SW 1271 (cell line): Measurements from ENCODE around the gene SLC4A3.

Experiments used
- DNase-seq, 2 experiments: peaks; one replicate each; lab custom pipeline; 2025; lab: John Stamatoyannopoulos, UW

The SLC4A3 gene, protein sequence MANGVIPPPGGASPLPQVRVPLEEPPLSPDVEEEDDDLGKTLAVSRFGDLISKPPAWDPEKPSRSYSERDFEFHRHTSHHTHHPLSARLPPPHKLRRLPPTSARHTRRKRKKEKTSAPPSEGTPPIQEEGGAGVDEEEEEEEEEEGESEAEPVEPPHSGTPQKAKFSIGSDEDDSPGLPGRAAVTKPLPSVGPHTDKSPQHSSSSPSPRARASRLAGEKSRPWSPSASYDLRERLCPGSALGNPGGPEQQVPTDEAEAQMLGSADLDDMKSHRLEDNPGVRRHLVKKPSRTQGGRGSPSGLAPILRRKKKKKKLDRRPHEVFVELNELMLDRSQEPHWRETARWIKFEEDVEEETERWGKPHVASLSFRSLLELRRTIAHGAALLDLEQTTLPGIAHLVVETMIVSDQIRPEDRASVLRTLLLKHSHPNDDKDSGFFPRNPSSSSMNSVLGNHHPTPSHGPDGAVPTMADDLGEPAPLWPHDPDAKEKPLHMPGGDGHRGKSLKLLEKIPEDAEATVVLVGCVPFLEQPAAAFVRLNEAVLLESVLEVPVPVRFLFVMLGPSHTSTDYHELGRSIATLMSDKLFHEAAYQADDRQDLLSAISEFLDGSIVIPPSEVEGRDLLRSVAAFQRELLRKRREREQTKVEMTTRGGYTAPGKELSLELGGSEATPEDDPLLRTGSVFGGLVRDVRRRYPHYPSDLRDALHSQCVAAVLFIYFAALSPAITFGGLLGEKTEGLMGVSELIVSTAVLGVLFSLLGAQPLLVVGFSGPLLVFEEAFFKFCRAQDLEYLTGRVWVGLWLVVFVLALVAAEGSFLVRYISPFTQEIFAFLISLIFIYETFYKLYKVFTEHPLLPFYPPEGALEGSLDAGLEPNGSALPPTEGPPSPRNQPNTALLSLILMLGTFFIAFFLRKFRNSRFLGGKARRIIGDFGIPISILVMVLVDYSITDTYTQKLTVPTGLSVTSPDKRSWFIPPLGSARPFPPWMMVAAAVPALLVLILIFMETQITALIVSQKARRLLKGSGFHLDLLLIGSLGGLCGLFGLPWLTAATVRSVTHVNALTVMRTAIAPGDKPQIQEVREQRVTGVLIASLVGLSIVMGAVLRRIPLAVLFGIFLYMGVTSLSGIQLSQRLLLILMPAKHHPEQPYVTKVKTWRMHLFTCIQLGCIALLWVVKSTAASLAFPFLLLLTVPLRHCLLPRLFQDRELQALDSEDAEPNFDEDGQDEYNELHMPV

DNA sequence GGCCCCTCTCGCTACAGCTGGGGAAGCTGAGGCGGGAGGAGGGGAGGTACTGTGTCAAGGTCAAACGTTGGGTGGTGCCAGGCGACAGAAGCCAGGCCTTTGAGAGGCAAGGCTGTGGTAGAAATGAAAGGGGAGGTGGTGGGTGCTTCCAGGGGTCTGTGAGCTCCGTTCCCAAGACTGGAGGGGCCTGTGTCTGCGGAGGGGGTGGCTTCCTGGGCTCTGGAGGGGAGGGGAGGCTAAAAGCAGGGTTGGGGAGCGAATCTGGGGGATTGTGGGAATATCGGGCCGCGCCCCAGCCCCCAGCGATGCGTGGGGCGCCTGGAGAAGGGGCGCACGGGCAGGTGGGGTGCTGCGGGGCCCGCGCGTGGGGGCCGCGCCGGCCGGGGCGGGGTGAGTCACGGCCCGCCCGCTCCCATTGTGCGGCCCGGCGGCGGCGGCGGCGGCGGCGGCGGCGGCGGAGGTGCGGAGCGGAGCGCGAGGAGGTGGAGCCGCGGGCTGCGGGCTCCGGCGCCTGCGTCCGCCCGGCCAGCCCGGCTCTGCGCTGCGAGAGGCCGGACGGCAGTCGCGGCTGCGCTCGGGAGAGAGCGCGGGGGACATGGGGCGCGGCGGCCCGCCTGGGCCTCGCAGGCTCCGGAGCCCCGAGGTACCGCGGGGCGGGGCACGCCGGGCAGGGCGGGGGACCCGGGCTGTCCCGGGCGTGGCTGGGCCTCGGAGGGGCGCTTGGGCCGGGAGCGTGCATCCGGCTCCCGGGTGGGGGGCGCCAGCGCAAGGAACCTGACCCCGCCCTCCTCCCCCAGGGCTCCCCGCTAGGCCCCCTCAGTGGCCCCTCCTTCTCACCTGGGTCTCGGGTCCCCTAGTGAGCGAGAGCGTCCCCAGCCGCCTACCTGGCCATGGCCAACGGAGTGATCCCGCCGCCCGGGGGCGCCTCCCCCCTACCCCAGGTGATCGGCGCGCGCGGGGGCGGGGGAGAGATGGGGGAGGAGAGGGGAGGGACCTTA lies at the start of gene SLC4A3:
Gene SLC4A3, plus strand, starts transcription at position 528 of the 998 bp plus-strand sequence. Its CDS starts 363 bp downstream, at position 891.
- no peak for DNase-seq

DNA sequence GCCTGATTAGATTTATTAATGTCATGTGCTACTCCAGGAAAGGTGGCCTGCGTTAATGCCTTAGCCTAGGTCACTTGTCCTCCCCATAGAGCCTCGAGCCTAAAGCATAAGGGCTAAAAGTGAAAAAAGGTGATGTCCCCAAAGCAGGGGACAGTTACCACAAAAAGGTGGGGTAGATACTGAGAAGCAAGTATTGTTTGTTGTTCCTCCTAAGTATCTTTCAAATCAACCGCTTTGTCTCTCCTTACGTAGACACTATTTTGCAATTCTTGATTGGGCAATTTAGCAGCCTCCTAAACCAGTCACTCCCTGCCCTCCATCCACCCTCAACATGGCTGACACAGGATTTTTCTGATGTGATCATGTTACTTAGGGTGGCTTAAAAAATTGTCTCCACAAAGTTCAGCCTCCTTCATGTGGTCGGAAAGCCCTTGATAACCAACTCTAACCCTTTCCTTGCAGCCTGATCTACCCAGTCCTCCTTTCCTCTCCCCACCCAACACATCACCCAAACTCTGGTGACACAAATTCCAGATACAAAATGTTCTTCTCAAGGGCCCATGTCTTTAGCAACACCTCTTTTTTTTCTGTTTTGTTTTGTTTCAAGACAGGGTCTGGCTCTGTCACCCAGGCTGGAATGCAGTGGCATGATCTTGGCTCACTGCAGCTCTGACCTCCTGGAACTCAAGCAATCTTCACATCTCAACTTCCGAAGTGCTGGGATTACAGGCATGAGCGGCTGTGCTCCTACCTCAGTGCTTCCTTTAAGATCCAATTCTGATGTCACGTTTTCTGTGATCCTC lies 48.4 kb upstream of the SLC4A3 start:
- DNase-seq: no peak

DNA sequence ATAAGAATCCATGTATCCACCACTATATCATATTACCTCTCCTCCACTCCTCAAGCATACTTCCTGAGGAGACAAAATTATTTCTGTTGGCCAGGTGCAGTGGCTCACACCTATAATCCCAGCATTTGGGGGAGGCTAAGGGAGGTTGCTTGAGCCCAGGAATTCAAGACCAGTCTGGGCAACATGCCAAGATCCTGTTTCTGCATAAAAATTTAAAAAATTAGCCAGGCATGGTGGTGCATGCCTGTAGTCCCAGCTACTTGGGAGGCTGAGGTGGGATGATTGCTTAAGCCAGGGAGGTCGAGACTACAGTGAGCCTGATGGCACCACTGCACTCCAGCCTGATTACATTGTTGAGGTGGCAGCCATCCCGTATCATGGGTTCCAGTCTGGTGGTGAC lies 46.1 kb upstream of the SLC4A3 start:
- no peak for DNase-seq

DNA sequence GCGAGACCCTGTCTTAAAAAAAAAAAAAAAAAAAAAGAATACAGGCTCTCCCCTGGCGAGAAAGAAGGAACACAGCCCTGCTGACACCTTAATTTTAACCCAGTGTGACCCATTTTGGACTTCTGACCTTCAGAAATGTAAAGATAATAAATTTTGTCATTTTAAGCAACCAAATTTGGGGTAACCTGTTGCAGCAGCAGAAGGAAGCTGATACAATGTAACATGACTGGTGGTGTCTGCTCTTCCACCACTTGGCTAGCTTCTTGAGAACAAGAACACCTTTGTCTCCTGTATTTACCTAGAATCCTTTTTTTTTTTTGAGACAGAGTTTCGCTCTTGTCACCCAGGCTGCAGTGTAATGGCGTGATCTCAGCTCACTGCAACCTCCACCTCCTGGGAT lies 36.3 kb upstream of the SLC4A3 start:
- DNase-seq: no peak

DNA sequence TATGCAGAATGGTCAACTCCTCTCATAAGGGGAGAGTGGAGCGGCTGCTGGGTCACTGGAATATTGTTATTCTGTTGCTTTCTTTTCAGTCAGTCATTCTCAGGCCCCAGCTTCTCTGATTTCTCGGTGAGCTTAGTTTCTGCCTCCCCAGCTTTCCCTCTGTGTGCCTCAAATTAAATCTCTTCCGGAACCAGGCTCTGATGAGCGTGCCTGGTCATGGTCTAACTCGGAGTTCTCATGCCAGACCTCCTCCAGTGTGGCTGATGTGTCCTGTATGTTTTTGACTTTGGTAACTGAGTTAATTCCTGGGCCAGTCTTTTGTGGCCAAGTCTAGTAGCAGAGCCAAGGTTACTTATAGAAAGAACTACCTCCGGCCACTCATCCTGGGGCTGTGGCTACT lies 34.7 kb upstream of the SLC4A3 start:
- DNase-seq: no peak

DNA sequence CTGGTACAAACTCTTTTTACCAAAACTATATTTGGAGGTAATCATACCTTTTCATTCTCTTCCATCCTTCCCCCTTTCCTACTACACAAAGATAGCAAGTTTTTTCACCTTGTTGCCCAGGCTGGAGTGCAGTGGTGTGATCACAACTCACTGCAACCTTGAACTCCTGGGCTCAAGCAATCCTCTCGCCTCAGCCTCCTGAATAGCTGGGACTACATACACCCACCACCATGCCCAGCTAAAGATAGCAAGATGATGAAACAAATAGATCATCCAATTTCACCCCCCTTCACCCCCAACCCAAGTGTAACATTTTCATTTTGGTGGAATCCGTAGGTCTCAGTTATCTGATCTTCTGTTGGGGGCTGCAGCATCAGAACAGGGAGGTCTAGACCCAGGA lies 34.3 kb upstream of the SLC4A3 start:
- DNase-seq: no peak

DNA sequence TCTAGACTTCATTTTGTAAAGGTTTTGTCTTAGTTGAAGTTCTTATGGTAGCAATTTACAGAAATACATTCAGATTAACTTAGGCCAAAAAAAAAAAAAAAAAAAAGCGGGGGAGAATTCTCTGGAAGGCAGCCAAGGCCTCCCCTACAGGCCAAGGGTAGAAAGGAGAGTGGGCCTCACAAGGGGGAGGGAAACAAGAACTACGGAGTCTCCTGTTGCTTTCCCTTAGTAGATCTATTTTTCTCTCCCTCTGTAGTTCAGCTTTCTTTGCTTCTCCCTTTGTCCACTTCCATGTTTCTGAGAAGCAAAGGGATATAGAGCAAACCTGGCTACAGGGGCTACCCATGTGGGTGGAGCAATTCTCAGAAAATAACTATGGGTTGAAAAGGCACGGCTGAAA lies 32.2 kb upstream of the SLC4A3 start:
- no peak for DNase-seq

DNA sequence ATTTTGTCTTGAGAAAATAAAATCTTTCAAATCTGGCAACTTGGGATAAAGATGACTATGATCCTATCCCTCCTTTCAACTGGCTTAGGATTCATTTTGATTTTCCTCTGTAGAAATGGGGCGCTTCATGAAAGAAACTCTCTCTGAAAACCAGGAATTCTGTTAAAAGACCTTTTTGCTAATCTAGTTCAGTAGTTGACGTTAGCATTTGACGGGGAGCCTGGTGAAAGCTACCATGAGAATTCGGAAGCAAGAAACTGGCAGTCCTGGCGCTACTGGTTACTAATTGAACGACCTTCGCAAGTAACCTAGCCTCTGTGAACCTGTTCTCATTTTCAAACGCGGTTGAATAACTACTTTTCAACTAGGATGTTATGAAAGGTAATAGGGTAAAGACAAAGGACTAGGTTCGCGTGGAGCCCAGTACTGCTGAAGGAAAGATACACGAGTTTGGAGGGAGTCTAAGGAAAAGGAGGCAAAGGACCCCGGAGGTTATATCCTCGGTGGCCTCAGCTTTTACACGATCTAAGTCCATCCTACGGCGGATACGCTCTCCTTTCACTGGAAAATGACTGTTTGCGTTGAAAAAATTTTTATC lies 30.4 kb upstream of the SLC4A3 start:
- peak in 1 of 2 experiments; percentile 72 for DNase-seq

DNA sequence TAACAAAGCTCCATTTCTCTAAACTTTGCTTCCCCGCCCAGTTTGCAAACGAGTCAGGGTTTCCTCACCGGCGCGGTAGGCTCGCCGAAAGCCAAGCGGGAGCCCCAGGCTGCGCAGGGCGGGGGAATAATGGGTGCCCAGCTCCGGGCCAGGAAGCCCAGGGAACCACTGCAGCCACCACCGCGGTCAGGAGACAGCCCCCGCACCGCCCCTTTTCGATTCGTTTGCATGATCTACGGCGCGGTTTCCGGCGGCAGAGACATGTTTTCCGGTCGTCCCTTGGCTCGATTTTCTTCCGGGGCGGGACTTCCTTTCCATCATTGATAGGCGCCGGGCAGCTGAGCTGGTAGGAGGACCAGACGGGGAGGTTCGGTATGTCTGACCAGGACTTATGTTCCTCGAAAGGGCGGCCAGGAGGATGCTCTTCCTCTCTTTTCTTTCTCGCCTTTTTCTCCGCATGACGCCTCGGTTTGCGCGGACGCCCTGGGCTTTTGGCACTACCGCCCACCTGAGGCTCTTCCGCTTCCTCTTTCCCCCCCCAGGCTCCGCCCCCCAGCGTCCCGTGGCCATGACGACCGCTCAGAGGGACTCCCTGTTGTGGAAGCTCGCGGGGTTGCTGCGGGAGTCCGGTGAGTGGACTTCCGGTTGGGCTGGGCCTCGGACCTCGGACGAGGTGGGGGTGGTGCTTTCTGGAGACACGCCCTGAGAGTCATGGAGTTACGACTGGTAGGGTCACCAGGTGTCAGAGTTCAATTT lies 29.7 kb upstream of the SLC4A3 start, which contains the start of gene STK11IP:
Gene STK11IP, plus strand, starts transcription at position 306 of the 756 bp plus-strand sequence. Its CDS starts 263 bp downstream, at position 569.
- peak; percentile 92 to 96 for DNase-seq

DNA sequence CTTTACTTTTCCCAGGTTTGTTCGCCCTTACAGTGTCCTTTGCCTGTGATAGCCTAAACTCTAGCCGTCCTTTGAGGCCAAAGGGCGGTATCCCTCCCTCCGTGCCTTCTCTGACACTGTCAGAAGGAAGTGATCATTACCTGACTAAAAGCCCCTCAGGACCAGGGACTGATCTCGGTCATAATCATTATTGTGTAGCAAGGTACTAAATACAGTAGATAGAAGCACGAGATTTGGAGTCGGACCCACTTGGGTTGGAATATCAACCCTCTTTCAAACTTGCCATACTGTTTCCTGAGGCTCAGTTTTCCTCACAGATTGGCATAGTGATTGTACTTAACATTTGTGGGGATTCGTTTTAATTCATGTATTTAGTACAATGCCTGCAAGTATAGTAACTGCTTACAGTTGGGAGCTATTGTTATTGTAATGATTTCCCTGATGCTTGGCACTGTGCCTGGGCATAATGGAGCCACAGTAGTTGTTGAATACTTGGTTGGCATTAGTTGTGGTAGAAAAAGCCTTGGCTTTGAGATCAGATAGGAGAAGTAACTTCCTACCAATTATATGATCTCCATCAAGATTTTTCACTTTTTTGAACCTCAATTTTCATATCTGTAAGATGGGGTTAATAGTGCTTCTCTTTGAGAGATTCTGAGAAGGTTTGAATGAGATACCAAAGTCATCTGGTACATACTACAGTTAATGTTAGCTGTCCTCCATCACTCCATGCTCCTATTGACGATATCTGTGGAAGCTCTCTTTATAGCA lies 28.9 kb upstream of the SLC4A3 start:
- no peak for DNase-seq

DNA sequence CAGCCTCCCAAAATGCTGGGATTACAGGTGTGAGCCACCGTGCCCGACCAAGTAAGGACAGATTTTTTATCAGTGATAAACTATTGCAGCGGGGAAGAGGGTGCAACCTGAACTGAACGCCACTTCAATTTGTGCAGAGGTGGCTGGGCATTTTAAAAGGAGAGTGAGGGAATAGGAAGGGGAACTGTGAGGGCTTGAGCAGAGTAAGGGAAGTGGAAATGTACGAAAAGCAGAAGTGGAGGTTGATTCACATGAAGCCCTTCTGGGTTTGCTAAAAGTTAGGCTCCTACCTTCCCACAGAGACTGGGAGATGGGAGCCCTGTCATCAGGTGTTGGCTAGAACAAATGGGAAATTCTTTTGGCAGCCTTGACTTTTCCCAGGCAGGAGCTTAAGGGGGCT lies 23.7 kb upstream of the SLC4A3 start:
- DNase-seq: no peak

DNA sequence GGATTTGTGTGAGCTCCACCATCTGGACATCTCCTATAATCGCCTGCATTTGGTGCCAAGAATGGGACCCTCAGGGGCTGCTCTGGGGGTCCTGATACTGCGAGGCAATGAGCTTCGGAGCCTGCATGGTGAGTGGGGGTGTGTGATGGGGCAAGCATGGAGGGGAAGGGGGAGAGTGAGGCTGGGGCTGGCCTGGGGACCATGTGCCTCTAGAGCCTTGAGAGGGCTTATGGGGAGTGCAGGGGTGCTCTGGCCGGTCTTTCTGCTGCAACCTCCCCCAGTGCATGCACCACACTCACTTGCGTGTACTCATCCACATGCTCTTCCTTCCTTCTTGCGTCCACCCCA lies 21.8 kb upstream of the SLC4A3 start:
- DNase-seq: no peak

DNA sequence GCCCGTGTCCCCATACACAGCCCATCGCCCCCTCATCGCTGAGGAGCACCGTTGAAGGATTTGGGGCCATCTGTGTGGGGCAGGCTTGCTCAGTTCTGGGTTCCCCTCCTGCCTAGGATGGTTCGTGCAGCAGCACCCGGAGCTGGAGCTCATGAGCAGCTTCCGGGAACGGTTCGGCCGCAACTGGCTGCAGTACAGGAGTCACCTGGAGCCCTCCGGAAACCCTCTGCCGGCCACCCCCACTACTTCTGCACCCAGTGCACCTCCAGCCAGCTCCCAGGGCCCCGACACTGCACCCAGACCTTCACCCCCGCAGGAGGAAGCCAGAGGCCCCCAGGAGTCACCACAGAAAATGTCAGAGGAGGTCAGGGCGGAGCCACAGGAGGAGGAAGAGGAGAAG lies 19.5 kb upstream of the SLC4A3 start:
- no peak for DNase-seq

DNA sequence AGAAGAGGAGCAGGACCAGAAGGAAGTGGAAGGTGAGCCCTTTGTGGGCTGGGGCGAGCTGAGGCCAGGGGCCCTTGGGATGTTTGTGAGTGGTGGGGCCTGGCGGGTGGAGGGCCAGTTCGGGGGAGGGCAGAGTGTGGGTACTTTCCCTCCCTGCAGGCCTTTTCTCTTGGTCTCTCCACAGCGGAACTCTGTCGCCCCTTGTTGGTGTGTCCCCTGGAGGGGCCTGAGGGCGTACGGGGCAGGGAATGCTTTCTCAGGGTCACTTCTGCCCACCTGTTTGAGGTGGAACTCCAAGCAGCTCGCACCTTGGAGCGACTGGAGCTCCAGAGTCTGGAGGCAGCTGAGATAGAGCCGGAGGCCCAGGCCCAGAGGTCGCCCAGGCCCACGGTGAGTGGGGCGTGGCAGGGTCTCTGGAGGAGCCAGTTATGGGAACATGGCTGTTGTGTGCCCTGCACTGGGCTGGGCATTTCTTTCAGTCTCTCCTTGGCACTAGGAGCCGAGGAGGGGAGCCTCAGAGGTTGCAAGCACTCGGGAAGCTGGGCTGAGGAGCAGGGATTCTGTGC lies 18.9 kb upstream of the SLC4A3 start:
- DNase-seq: no peak

DNA sequence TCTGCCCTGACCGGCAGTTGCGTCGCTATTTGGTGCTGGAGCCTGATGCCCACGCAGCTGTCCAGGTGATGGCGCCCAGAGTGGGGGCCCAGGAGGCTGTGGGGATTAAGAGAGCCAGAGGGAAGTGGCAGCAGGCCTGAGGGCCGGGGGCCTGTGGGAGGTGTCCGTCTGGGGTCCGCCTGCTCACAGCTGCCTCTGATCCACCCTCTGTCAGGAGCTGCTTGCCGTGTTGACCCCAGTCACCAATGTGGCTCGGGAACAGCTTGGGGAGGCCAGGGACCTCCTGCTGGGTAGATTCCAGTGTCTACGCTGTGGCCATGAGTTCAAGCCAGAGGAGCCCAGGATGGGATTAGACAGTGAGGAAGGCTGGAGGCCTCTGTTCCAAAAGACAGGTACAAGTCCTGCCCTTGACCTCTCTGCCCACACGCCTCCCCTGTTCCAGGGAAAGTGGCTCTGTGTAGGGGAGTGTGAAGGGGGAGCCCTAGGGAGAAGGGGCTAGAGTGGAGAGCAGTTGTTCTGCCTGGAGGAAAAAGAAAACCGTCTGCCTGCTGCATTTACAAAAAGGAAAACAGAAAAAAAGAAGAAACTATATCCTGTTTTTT lies 18.2 kb upstream of the SLC4A3 start:
- DNase-seq: no peak

DNA sequence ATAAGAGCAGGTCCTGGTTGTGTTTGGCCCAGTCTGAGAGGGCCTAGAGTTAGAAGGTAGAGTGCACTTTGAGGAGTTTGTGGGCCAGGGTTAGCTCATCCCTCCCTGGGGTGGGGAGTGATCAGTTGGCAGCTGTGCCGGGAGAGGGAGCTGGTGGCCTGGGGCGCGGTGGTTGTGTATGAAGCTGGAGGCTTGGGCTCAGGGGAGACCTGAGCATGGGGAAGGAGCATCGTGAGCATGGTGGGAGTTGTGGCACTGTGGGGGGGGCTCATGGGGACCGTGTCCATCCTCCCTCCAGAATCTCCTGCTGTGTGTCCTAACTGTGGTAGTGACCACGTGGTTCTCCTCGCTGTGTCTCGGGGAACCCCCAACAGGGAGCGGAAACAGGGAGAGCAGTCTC lies 16.1 kb upstream of the SLC4A3 start:
- no peak for DNase-seq

DNA sequence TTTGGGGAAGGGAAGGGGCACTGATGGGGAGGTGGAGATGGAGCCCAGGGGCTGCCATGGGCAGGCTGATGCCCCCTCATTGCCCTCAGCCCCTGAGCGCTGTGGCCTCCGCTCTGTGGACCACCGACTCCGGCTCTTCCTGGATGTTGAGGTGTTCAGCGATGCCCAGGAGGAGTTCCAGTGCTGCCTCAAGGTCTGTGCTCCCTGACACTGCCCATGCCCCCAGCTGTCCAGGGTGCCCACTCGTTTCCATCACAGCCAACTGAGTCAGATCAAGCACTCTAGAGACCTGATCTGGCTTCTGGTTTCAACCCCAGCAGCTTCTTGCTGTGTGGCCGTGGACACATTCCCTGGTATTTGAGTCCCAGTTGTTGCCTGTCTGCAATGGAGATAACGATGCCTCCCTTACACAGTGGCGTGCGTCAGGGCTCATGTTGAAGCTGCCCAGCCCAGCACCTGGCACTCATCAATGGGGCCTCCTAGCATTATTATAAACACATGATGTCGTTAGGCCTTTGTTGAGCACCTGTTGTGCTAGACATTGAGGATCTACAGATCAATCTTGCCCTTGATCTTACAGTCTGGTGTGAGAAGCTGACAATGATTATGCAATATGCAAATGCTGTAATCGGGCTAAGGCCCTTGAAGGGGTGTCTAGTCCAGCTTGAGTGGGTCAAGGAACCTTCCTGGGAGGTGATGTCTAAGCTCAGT lies 15.4 kb upstream of the SLC4A3 start:
- DNase-seq: no peak
